Peyer's patch (tissue), 4 donors: ENCODE data around the gene TRMT61A. TPM values are rescaled to one million over a fixed set of nuclear protein-coding genes. Genes with fewer than 3 reads are reported as not detected.
A peak's percentile ranks its signal among the peaks of the same experiment; 100 is the strongest.

Source experiments
- DNase-seq, 3 donors: peaks; one replicate each; pipeline ENCODE4 v3.0.0-alpha.2; 2017 to 2019
- H3K27ac ChIP-seq, 4 donors: fragments of 200-600 bp; sonication (generic); one replicate each; pipeline ENCODE4 v1.5.1; 2016 to 2019
- H3K27me3 ChIP-seq, 2 donors: fragments of 200-600 bp; sonication (generic); one replicate each; pipeline ENCODE4 v1.5.1; 2019
- H3K36me3 ChIP-seq, 3 donors: fragments of 200-600 bp; sonication (generic); one replicate each; pipeline ENCODE4 v1.5.1; 2016 to 2019
- H3K4me1 ChIP-seq, 4 donors: fragments of 200-600 bp; sonication (generic); one replicate each; pipeline ENCODE4 v1.5.1; 2016 to 2019
- H3K4me3 ChIP-seq, 4 donors: fragments of 200-600 bp; sonication (generic); 1 replicate in 3 of 4; 2 replicates in 1 of 4; pipeline ENCODE4 v1.5.1; 2016 to 2019; ENCODE audit warnings: mild to moderate bottlenecking in 1 of 4
- H3K9me3 ChIP-seq, 4 donors: fragments of 200-600 bp; sonication (generic); one replicate each; pipeline ENCODE4 v1.5.1; 2016 to 2019; ENCODE audit warnings: mild to moderate bottlenecking in 1 of 4
- POLR2A ChIP-seq, 2 donors: fragments of 450-650 bp; IDR thresholded peaks; one replicate each; pipeline ENCODE4 v1.5.1; 2017; ENCODE audit warnings: antibody characterized with exemption in 2 of 2, mild to moderate bottlenecking in 2 of 2, moderate library complexity in 2 of 2
- total RNA-seq, 4 donors: library from RNA; depleted of rRNA; stranded (reverse); fragments of >200 nt; gene quantifications; one replicate each; pipeline ENCODE4 v1.1.0, GENCODE V29; 2016
- TF ChIP-seq, protein P1 (sequence below), 6 experiments: fragments of 450-650 bp in 4 of 6; fragments of 200-600 bp in 2 of 6; sonication (generic) in 1 of 6; IDR thresholded peaks; one replicate each; pipeline ENCODE4 v1.5.1; 2017 to 2019; ENCODE audit warnings: antibody characterized with exemption in 6 of 6, mild to moderate bottlenecking in 3 of 6, moderate library complexity in 1 of 6

TRMT61A gene
- total RNA-seq, 4 donors from 2014 or later, result 6.1 to 13.9 (median 8.7) TPM

DNA sequence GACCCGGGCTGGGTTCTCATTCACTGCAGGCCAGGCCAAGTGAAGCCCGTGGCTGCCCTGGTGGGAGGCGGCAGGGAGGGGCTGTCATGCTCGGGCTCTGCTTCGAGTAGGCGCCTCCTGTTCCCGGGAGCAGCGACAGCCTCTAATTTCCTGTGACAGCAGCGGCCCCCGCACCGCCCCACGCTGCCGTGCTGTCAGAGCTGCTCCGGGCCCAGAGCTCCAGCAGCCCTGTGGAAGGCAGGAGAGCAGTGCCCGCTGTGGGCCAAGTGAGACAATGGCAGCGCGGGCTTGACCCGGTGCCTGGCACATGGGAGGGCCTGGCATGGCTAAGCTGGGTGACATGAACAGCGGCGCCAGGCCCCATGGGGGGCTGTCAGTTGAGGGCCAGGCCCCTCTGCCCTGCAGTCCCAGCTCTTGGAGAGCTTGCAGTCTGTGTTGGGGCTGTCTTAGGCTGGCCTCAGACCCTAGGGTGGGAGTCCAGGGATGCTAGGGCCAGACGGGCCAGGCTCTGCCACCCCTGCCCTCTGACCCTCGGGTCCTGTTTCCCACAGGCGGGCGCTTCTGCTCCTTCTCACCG lies 5.1 kb downstream of the TRMT61A start:
- Histone ChIP-seq H3K27ac (peak overlapping the region in 2 of 4 donors; percentile 49 to 74), H3K36me3 (peaks cover 0 to 7% (median 0%) of the 10 kb centered on the region in 3 donors), H3K4me3 (no peak overlapping the region), H3K4me1 (peaks cover 6 to 47% (median 10%) of the 10 kb centered on the region in 4 donors), H3K9me3 (no peaks in the 10 kb centered on the region), H3K27me3 (no peaks in the 10 kb centered on the region)
- DNase-seq, result no peak
- TF ChIP-seq, protein P1, sequence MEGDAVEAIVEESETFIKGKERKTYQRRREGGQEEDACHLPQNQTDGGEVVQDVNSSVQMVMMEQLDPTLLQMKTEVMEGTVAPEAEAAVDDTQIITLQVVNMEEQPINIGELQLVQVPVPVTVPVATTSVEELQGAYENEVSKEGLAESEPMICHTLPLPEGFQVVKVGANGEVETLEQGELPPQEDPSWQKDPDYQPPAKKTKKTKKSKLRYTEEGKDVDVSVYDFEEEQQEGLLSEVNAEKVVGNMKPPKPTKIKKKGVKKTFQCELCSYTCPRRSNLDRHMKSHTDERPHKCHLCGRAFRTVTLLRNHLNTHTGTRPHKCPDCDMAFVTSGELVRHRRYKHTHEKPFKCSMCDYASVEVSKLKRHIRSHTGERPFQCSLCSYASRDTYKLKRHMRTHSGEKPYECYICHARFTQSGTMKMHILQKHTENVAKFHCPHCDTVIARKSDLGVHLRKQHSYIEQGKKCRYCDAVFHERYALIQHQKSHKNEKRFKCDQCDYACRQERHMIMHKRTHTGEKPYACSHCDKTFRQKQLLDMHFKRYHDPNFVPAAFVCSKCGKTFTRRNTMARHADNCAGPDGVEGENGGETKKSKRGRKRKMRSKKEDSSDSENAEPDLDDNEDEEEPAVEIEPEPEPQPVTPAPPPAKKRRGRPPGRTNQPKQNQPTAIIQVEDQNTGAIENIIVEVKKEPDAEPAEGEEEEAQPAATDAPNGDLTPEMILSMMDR (IDR thresholded peaks at IDR 0.05), result no peak
- no peak for TF ChIP-seq POLR2A (IDR thresholded peaks at IDR 0.05)

- peaks cover 5 to 49% (median 8%) of the 10 kb centered on the region in 4 donors for H3K4me1 ChIP-seq
These were observed 5.6 kb downstream of the TRMT61A start for GRCh38 chr14:103534576-103535061.

DNA sequence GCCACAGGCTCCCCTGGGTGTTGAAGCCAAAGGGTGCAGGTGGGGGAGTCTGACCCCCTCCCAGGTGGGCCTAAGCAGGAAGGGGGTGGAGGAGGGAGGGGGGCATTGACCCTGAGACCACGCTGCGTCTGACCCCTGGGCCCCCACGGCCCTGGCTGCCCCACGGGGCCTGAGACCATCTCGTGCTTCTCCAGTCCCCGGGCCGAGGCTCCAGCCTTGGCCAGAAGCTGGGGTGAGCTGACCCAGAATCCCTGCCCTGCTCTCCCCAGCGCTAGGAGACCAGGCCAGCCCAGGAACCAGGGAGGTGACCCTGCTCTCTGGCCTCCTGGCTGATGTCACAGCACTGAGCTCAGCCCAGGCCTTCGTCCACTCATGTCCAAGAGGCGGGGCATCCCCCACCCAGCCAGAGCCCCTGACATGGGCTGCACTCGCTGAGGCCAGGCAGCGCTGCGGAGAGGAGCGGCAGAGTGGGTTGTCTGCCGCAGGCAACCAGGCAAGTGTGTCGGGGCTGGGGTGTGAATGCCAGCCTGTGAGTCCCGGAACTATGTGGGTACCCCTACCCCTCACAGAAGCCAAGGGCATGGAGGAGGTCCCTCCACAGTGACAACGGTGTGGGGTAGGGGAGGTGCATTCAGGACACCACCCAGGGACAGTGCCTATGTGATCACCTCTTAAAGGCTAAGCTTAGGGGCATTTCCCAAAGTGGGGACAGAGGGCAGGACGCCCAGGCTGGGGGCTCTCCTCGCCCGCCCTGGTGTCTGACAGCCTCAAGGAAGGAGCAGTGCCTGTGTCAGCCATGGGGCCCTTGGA lies 6.3 kb downstream of the TRMT61A start:
- peaks cover 0 to 47% (median 2%) of the 10 kb centered on the region in 4 donors for H3K4me1 ChIP-seq
- no peak for DNase-seq

More at GRCh38 chr14:103534576-103535061, 5.6 kb downstream of the TRMT61A start:
- TF ChIP-seq, protein P1 (IDR thresholded peaks at IDR 0.05), result no peak
- no peak for TF ChIP-seq POLR2A (IDR thresholded peaks at IDR 0.05)
- peaks cover 0 to 7% (median 0%) of the 10 kb centered on the region in 3 donors for H3K36me3 ChIP-seq
- DNase-seq, result no peak
- no peaks in the 10 kb centered on the region for H3K9me3 ChIP-seq
- no peak overlapping the region for H3K4me3 ChIP-seq
- no peaks in the 10 kb centered on the region for H3K27me3 ChIP-seq
- peak overlapping the region in 2 of 4 donors; percentile 49 to 74 for H3K27ac ChIP-seq

DNA sequence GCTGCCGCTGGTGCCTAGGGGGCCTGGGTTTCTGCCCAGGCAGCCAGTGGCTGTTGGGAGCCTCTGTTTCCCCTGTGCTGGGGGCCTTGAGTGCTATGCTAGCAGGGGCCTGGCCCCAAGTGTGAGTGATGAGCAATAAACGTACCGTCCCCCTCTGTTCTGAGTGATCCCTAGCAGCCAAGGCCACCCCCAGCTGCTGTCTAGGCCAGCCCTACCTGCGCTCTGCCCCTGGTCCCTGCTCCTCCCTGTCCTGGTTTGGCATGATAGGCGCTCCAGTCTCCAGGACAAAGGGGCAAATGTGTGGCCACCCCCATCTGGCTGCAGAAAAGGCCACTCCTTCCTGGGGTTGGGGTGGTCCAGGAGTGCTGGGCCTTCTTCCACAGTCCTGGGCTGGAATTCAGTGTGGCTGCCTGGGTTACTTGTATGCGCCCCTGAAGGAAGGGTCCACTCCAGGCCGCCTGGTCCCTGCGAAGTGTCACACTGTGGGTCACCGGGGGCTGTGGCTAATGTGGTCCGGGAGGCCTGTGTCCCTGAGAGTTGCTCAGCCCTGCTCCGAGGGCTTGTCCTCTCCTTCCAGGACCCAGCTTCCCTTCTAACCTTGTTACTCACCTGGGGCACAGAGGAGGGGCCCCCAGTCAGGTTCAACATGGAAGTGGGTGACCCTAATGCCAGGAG lies 7.0 kb downstream of the TRMT61A start:
- TF ChIP-seq, protein P1 (IDR thresholded peaks at IDR 0.05), result no peak
- no peak for TF ChIP-seq POLR2A (IDR thresholded peaks at IDR 0.05)
- no peak overlapping the region for H3K4me3 ChIP-seq
- peaks cover 0 to 7% (median 0%) of the 10 kb centered on the region in 3 donors for H3K36me3 ChIP-seq
- no peaks in the 10 kb centered on the region for H3K27me3 ChIP-seq
- H3K27ac ChIP-seq, result peak overlapping the region in 2 of 4 donors; percentile 49 to 74
- H3K9me3 ChIP-seq, result no peaks in the 10 kb centered on the region
- DNase-seq, result no peak
- H3K4me1 ChIP-seq, result peaks cover 0 to 46% (median 2%) of the 10 kb centered on the region in 4 donors

More for the DNA sequence above, 6.3 kb downstream of the TRMT61A start:
- H3K27me3 ChIP-seq, result no peaks in the 10 kb centered on the region
- no peak for TF ChIP-seq POLR2A (IDR thresholded peaks at IDR 0.05)
- TF ChIP-seq, protein P1 (IDR thresholded peaks at IDR 0.05), result no peak
- H3K27ac ChIP-seq, result peak overlapping the region in 3 of 4 donors; percentile 5 to 74 (median 49)
- peaks cover 0 to 7% (median 0%) of the 10 kb centered on the region in 3 donors for H3K36me3 ChIP-seq
- no peak overlapping the region for H3K4me3 ChIP-seq
- no peaks in the 10 kb centered on the region for H3K9me3 ChIP-seq

- no peak overlapping the region for H3K27ac ChIP-seq
- TF ChIP-seq, protein P1 (IDR thresholded peaks at IDR 0.05), result no peak
- TF ChIP-seq POLR2A (IDR thresholded peaks at IDR 0.05), result no peak
- H3K4me1 ChIP-seq, result peaks cover 0 to 48% (median 2%) of the 10 kb centered on the region in 4 donors
- no peak overlapping the region for H3K4me3 ChIP-seq
- no peak for DNase-seq
- peaks cover 0 to 7% (median 0%) of the 10 kb centered on the region in 3 donors for H3K36me3 ChIP-seq
- no peaks in the 10 kb centered on the region for H3K27me3 ChIP-seq
- no peaks in the 10 kb centered on the region for H3K9me3 ChIP-seq
These were observed 7.7 kb downstream of the TRMT61A start for GRCh38 chr14:103536693-103537092.
